Mucosa of stomach (tissue), 1 donor: ENCODE results near the gene GIMAP8.

Experiments used
- H3K27me3 ChIP-seq: one replicate; pipeline ENCODE4 v1.7.0; 2013; ENCODE audit warnings: mild to moderate bottlenecking, low read length; ENCODE audit not compliant: control insufficient read depth, insufficient read depth
- H3K36me3 ChIP-seq: one replicate; pipeline ENCODE4 v1.7.0; 2013; ENCODE audit warnings: low read length; ENCODE audit not compliant: control insufficient read depth, insufficient read depth
- H3K4me1 ChIP-seq: one replicate; pipeline ENCODE4 v1.7.0; 2013; ENCODE audit warnings: mild to moderate bottlenecking, low read length; ENCODE audit not compliant: control insufficient read depth, insufficient read depth
- H3K4me3 ChIP-seq: one replicate; pipeline ENCODE4 v1.7.0; 2013; ENCODE audit warnings: low read length
- H3K9ac ChIP-seq: one replicate; pipeline ENCODE4 v1.7.0; 2013; ENCODE audit warnings: mild to moderate bottlenecking, low read length, moderate library complexity
- H3K9me3 ChIP-seq: one replicate; pipeline ENCODE4 v1.7.0; 2013; ENCODE audit warnings: mild to moderate bottlenecking, low read length, moderate library complexity; ENCODE audit not compliant: control insufficient read depth
- donor health status: Pancreatic carcinoma.

The GIMAP8 gene

GRCh38 chr7:150415161-150416153 is 35.0 kb upstream of the GIMAP8 start:
- H3K27me3 ChIP-seq, result no peaks in the 10 kb centered on the region
- H3K9me3 ChIP-seq, result no peaks in the 10 kb centered on the region
- no peaks in the 10 kb centered on the region for H3K36me3 ChIP-seq
- H3K4me3 ChIP-seq, result no peak overlapping the region
- H3K9ac ChIP-seq, result no peak overlapping the region
- no peaks in the 10 kb centered on the region for H3K4me1 ChIP-seq

GRCh38 chr7:150417239-150417638 is 33.2 kb upstream of the GIMAP8 start:
- Histone ChIP-seq H3K27me3 (no peaks in the 10 kb centered on the region), H3K9ac (no peak overlapping the region), H3K4me3 (no peak overlapping the region), H3K4me1 (no peaks in the 10 kb centered on the region), H3K9me3 (no peaks in the 10 kb centered on the region), H3K36me3 (no peaks in the 10 kb centered on the region)

GRCh38 chr7:150417863-150418262 is 32.6 kb upstream of the GIMAP8 start:
- Histone ChIP-seq H3K9ac (no peak overlapping the region), H3K36me3 (no peaks in the 10 kb centered on the region), H3K4me3 (no peak overlapping the region), H3K4me1 (no peaks in the 10 kb centered on the region), H3K27me3 (no peaks in the 10 kb centered on the region), H3K9me3 (no peaks in the 10 kb centered on the region)

- no peaks in the 10 kb centered on the region for H3K27me3 ChIP-seq
- H3K4me3 ChIP-seq, result no peak overlapping the region
- no peaks in the 10 kb centered on the region for H3K36me3 ChIP-seq
- no peaks in the 10 kb centered on the region for H3K9me3 ChIP-seq
- no peak overlapping the region for H3K9ac ChIP-seq
- H3K4me1 ChIP-seq, result no peaks in the 10 kb centered on the region
Measured at GRCh38 chr7:150420242-150420641, 30.2 kb upstream of the GIMAP8 start.

GRCh38 chr7:150420987-150421674 is 29.3 kb upstream of the GIMAP8 start:
- Histone ChIP-seq H3K36me3 (no peaks in the 10 kb centered on the region), H3K9me3 (no peaks in the 10 kb centered on the region), H3K9ac (no peak overlapping the region), H3K4me1 (no peaks in the 10 kb centered on the region), H3K27me3 (no peaks in the 10 kb centered on the region), H3K4me3 (no peak overlapping the region)

GRCh38 chr7:150421831-150422230 is 28.6 kb upstream of the GIMAP8 start:
- Histone ChIP-seq H3K27me3 (no peaks in the 10 kb centered on the region), H3K4me3 (no peak overlapping the region), H3K4me1 (no peaks in the 10 kb centered on the region)

GRCh38 chr7:150425670-150426069 is 24.8 kb upstream of the GIMAP8 start:
- Histone ChIP-seq H3K36me3 (no peaks in the 10 kb centered on the region), H3K27me3 (no peaks in the 10 kb centered on the region), H3K4me3 (no peak overlapping the region)

More at GRCh38 chr7:150421831-150422230, 28.6 kb upstream of the GIMAP8 start:
- Histone ChIP-seq H3K9ac (no peak overlapping the region), H3K36me3 (no peaks in the 10 kb centered on the region), H3K9me3 (no peaks in the 10 kb centered on the region)

GRCh38 chr7:150428671-150429451 is 21.6 kb upstream of the GIMAP8 start:
- Histone ChIP-seq H3K4me1 (peaks cover 7% of the 10 kb centered on the region), H3K9me3 (no peaks in the 10 kb centered on the region), H3K9ac (no peak overlapping the region), H3K4me3 (no peak overlapping the region), H3K27me3 (no peaks in the 10 kb centered on the region), H3K36me3 (no peaks in the 10 kb centered on the region)

More at GRCh38 chr7:150425670-150426069, 24.8 kb upstream of the GIMAP8 start:
- no peak overlapping the region for H3K9ac ChIP-seq
- H3K9me3 ChIP-seq, result no peaks in the 10 kb centered on the region
- H3K4me1 ChIP-seq, result peaks cover 7% of the 10 kb centered on the region

GRCh38 chr7:150429699-150430098 is 20.7 kb upstream of the GIMAP8 start:
- peaks cover 7% of the 10 kb centered on the region for H3K4me1 ChIP-seq
- no peaks in the 10 kb centered on the region for H3K9me3 ChIP-seq
- H3K9ac ChIP-seq, result no peak overlapping the region
- H3K27me3 ChIP-seq, result no peaks in the 10 kb centered on the region
- no peak overlapping the region for H3K4me3 ChIP-seq
- no peaks in the 10 kb centered on the region for H3K36me3 ChIP-seq

- no peaks in the 10 kb centered on the region for H3K36me3 ChIP-seq
- no peaks in the 10 kb centered on the region for H3K9me3 ChIP-seq
- H3K27me3 ChIP-seq, result no peaks in the 10 kb centered on the region
- no peak overlapping the region for H3K4me3 ChIP-seq
- peaks cover 7% of the 10 kb centered on the region for H3K4me1 ChIP-seq
- no peak overlapping the region for H3K9ac ChIP-seq
Measured at GRCh38 chr7:150430465-150431085, 19.9 kb upstream of the GIMAP8 start.

GRCh38 chr7:150431839-150432658 is 18.4 kb upstream of the GIMAP8 start:
- Histone ChIP-seq H3K27me3 (no peaks in the 10 kb centered on the region), H3K4me3 (no peak overlapping the region), H3K36me3 (no peaks in the 10 kb centered on the region), H3K4me1 (peaks cover 7% of the 10 kb centered on the region), H3K9me3 (no peaks in the 10 kb centered on the region), H3K9ac (no peak overlapping the region)
